ENCODE results near the gene DCAF15.

DCAF15 gene

GRCh38 chr19:13931391-13932148 is 20.7 kb upstream of the DCAF15 start:
- DNase-seq: no peak

GRCh38 chr19:13932149-13932637 is 20.1 kb upstream of the DCAF15 start:
- no peak for DNase-seq

- DNase-seq: no peak
Measured at GRCh38 chr19:13932911-13933393, 19.4 kb upstream of the DCAF15 start.

GRCh38 chr19:13934785-13935109 is 17.6 kb upstream of the DCAF15 start:
- DNase-seq: no peak

GRCh38 chr19:13935765-13936510 is 16.4 kb upstream of the DCAF15 start:
- no peak for DNase-seq

GRCh38 chr19:13937479-13938300 is 14.6 kb upstream of the DCAF15 start:
- no peak for DNase-seq

- peak; percentile 92 for DNase-seq
Measured at GRCh38 chr19:13938301-13939064, 13.8 kb upstream of the DCAF15 start, which contains the start of gene PODNL1. Gene PODNL1, minus strand, starts transcription at chr19:13938417. Its CDS starts 236 bp downstream, at chr19:13938181.

- no peak for DNase-seq
Measured at GRCh38 chr19:13942023-13942684, 10.2 kb upstream of the DCAF15 start.

- DNase-seq: no peak
Measured at GRCh38 chr19:13946414-13946813, 5.9 kb upstream of the DCAF15 start.

- no peak for DNase-seq
Measured at GRCh38 chr19:13951043-13951442, 1.3 kb upstream of the DCAF15 start.

GRCh38 chr19:13951799-13952153 is 533 bp upstream of the DCAF15 start:
- no peak for DNase-seq

GRCh38 chr19:13952931-13953531 is 722 bp downstream of the DCAF15 start:
- DNase-seq: peak; percentile 63

- DNase-seq: no peak
Measured at GRCh38 chr19:13954185-13954584, 1.9 kb downstream of the DCAF15 start.

- DNase-seq: no peak
Measured at GRCh38 chr19:13955662-13956364, 3.5 kb downstream of the DCAF15 start.

GRCh38 chr19:13956365-13956744 is 4.0 kb downstream of the DCAF15 start:
- no peak for DNase-seq

- no peak for DNase-seq
Measured at GRCh38 chr19:13957051-13957450, 4.7 kb downstream of the DCAF15 start.

- no peak for DNase-seq
Measured at GRCh38 chr19:13958043-13958442, 5.7 kb downstream of the DCAF15 start.

- DNase-seq: no peak
Measured at GRCh38 chr19:13959141-13959961, 7.0 kb downstream of the DCAF15 start.

Measured in fibroblast of skin of scalp (primary cell).